ENCODE results near the gene LITAF.
A peak's percentile ranks its signal among the peaks of the same experiment; 100 is the strongest.

LITAF gene

GRCh38 chr16:11629071-11630030 lies 42.6 kb upstream of the LITAF start:
- no peak overlapping the region for H3K27ac ChIP-seq
- in situ Hi-C loops (cut with HindIII; ENCODE audit: low pct_ligation_motif_present, low sequenced_read_pairs): no loop called here
- peak; percentile 27 for DNase-seq

GRCh38 chr16:11627822-11628457 lies 41.2 kb upstream of the LITAF start:
- no peak overlapping the region for H3K27ac ChIP-seq

More at GRCh38 chr16:11629071-11630030, 42.6 kb upstream of the LITAF start:
- no peaks in the 10 kb centered on the region for H3K27me3 ChIP-seq (replicated peaks)
- TF ChIP-seq CTCF (IDR thresholded peaks at IDR 0.05; ENCODE audit: low read depth, low read length, missing control alignments): no peak
- no peak overlapping the region for H3K4me3 ChIP-seq (ENCODE audit: low read depth, low read length)
- no peaks in the 10 kb centered on the region for H3K36me3 ChIP-seq (replicated peaks)

GRCh38 chr16:11627292-11627663 lies 40.6 kb upstream of the LITAF start:
- in situ Hi-C loops (cut with HindIII; ENCODE audit: low pct_ligation_motif_present, low sequenced_read_pairs): no loop called here
- Histone ChIP-seq H3K27ac (no peak overlapping the region), H3K36me3 (replicated peaks) (no peaks in the 10 kb centered on the region), H3K27me3 (replicated peaks) (no peaks in the 10 kb centered on the region), H3K4me3 (ENCODE audit: low read depth, low read length) (no peak overlapping the region)
- no peak for DNase-seq
- TF ChIP-seq CTCF (IDR thresholded peaks at IDR 0.05; ENCODE audit: low read depth, low read length, missing control alignments): no peak

More at GRCh38 chr16:11627822-11628457, 41.2 kb upstream of the LITAF start:
- Histone ChIP-seq H3K4me3 (ENCODE audit: low read depth, low read length) (no peak overlapping the region), H3K36me3 (replicated peaks) (no peaks in the 10 kb centered on the region), H3K27me3 (replicated peaks) (no peaks in the 10 kb centered on the region)
- TF ChIP-seq CTCF (IDR thresholded peaks at IDR 0.05; ENCODE audit: low read depth, low read length, missing control alignments): no peak
- in situ Hi-C loops (cut with HindIII; ENCODE audit: low pct_ligation_motif_present, low sequenced_read_pairs): no loop called here
- no peak for DNase-seq

GRCh38 chr16:11626657-11627291 lies 40.1 kb upstream of the LITAF start:
- DNase-seq: no peak
- in situ Hi-C loops (cut with HindIII; ENCODE audit: low pct_ligation_motif_present, low sequenced_read_pairs): no loop called here
- H3K27ac ChIP-seq: no peak overlapping the region
- TF ChIP-seq CTCF (IDR thresholded peaks at IDR 0.05; ENCODE audit: low read depth, low read length, missing control alignments): no peak
- H3K4me3 ChIP-seq (ENCODE audit: low read depth, low read length): no peak overlapping the region
- H3K36me3 ChIP-seq (replicated peaks): no peaks in the 10 kb centered on the region
- H3K27me3 ChIP-seq (replicated peaks): no peaks in the 10 kb centered on the region

GRCh38 chr16:11625769-11626168 lies 39.0 kb upstream of the LITAF start:
- Histone ChIP-seq H3K4me3 (ENCODE audit: low read depth, low read length) (no peak overlapping the region), H3K27ac (no peak overlapping the region), H3K27me3 (replicated peaks) (no peaks in the 10 kb centered on the region), H3K36me3 (replicated peaks) (no peaks in the 10 kb centered on the region)
- DNase-seq: no peak
- no peak for TF ChIP-seq CTCF (IDR thresholded peaks at IDR 0.05; ENCODE audit: low read depth, low read length, missing control alignments)
- in situ Hi-C loops (cut with HindIII; ENCODE audit: low pct_ligation_motif_present, low sequenced_read_pairs): no loop called here

Measured in brain microvascular endothelial cell (primary cell).